ENCODE data around the gene CAMTA2. TPM values are rescaled to one million over a fixed set of nuclear protein-coding genes. Genes with fewer than 3 reads are reported as not detected.

Gene CAMTA2
- total RNA-seq, 1 experiment from 2014 or later = 51.1 TPM

GRCh38 chr17:5002121-5002788 lies 14.8 kb upstream of the CAMTA2 start:
- intact Hi-C loops (cut with micrococcal nuclease; ENCODE audit: unreplicated experiment) = no loop called here
- peaks cover 43% of the 10 kb centered on the region for H3K36me3 ChIP-seq (ENCODE audit: low read depth)
- CTCF ChIA-PET = interaction anchor here (0.5 kb wide), 1 partner anchor 13 kb away, joined by 4 read pairs; no protein-coding TSS in a partner anchor

GRCh38 chr17:5000237-5000639 lies 12.8 kb upstream of the CAMTA2 start:
- Histone ChIP-seq H3K79me2 (ENCODE audit: low read depth) (peaks cover 22% of the 10 kb centered on the region), H2AFZ (no peak overlapping the region), H3K4me3 (no peak overlapping the region), H4K20me1 (ENCODE audit: insufficient read depth) (peaks cover 5% of the 10 kb centered on the region), H3K9me3 (ENCODE audit: insufficient read depth, low read depth) (no peaks in the 10 kb centered on the region), H3K4me2 (no peak overlapping the region), H3K27me3 (ENCODE audit: insufficient read depth, low read depth) (no peaks in the 10 kb centered on the region), H3K36me3 (ENCODE audit: low read depth) (peaks cover 27% of the 10 kb centered on the region; the same call in 1 of the 2 replicates), H3K4me1 (replicated peaks; ENCODE audit: insufficient read depth) (peaks cover 17% of the 10 kb centered on the region), H3F3A (ENCODE audit: insufficient read depth, low read depth) (peaks cover 3% of the 10 kb centered on the region; the same call in 1 of the 2 replicates), H3K9me2 (ENCODE audit: insufficient read depth) (no peaks in the 10 kb centered on the region), H3K27ac (no peak overlapping the region)
- intact Hi-C loops (cut with micrococcal nuclease; ENCODE audit: unreplicated experiment) = no loop called here
- ChIA-PET CTCF (no interaction called here), POLR2A (ENCODE audit: unreplicated experiment) (no interaction called here)
- no TSS peak for BruUV-seq (replicated peaks)
- TF ChIP-seq EZH2 (IDR thresholded peaks at IDR 0.05; ENCODE audit: low read depth) = no peak
- no peak for TF ChIP-seq CTCF (conservative IDR thresholded peaks at IDR 0.05)
- no peak for DNase-seq

More at GRCh38 chr17:5002121-5002788, 14.8 kb upstream of the CAMTA2 start:
- no peaks in the 10 kb centered on the region for H3K9me2 ChIP-seq (ENCODE audit: insufficient read depth)
- TF ChIP-seq CTCF (conservative IDR thresholded peaks at IDR 0.05) = no peak
- TF ChIP-seq EZH2 (IDR thresholded peaks at IDR 0.05; ENCODE audit: low read depth) = no peak
- H3K27ac ChIP-seq = no peak overlapping the region
- no peaks in the 10 kb centered on the region for H3K9me3 ChIP-seq (ENCODE audit: insufficient read depth, low read depth)
- DNase-seq = no peak
- no peak overlapping the region for H3K4me2 ChIP-seq
- peaks cover 22% of the 10 kb centered on the region for H3K79me2 ChIP-seq (ENCODE audit: low read depth)
- H3K4me3 ChIP-seq = no peak overlapping the region
- POLR2A ChIA-PET (ENCODE audit: unreplicated experiment) = no interaction called here
- H3K27me3 ChIP-seq (ENCODE audit: insufficient read depth, low read depth) = no peaks in the 10 kb centered on the region
- no peaks in the 10 kb centered on the region for H3F3A ChIP-seq (ENCODE audit: insufficient read depth, low read depth)
- H2AFZ ChIP-seq = no peak overlapping the region
- no TSS peak for BruUV-seq (replicated peaks)
- peaks cover 5% of the 10 kb centered on the region for H4K20me1 ChIP-seq (ENCODE audit: insufficient read depth)
- peaks cover 11% of the 10 kb centered on the region for H3K4me1 ChIP-seq (replicated peaks; ENCODE audit: insufficient read depth)

- intact Hi-C loops (cut with micrococcal nuclease; ENCODE audit: unreplicated experiment) = no loop called here
- H3K79me2 ChIP-seq (ENCODE audit: low read depth) = peaks cover 22% of the 10 kb centered on the region
- peak overlapping the region; percentile 97 for H3K4me2 ChIP-seq
- no peaks in the 10 kb centered on the region for H3K27me3 ChIP-seq (ENCODE audit: insufficient read depth, low read depth)
- POLR2A ChIA-PET (ENCODE audit: unreplicated experiment) = no interaction called here
- peaks cover 8% of the 10 kb centered on the region; the same call in 1 of the 2 replicates for H3F3A ChIP-seq (ENCODE audit: insufficient read depth, low read depth)
- TSS peak; percentile 47 for BruUV-seq (replicated peaks)
- H3K9me3 ChIP-seq (ENCODE audit: insufficient read depth, low read depth) = no peaks in the 10 kb centered on the region
- H3K4me3 ChIP-seq = peak overlapping the region; percentile 76; the same call in 1 of the 2 replicates
- peaks cover 17% of the 10 kb centered on the region for H3K4me1 ChIP-seq (replicated peaks; ENCODE audit: insufficient read depth)
- H3K27ac ChIP-seq = no peak overlapping the region
- H2AFZ ChIP-seq = no peak overlapping the region
- DNase-seq = no peak
- CTCF ChIA-PET = no interaction called here
- TF ChIP-seq CTCF (conservative IDR thresholded peaks at IDR 0.05) (no peak), EZH2 (IDR thresholded peaks at IDR 0.05; ENCODE audit: low read depth) (no peak)
- H3K9me2 ChIP-seq (ENCODE audit: insufficient read depth) = no peaks in the 10 kb centered on the region
- peaks cover 5% of the 10 kb centered on the region for H4K20me1 ChIP-seq (ENCODE audit: insufficient read depth)
- H3K36me3 ChIP-seq (ENCODE audit: low read depth) = peaks cover 21% of the 10 kb centered on the region; the same call in 1 of the 2 replicates
Observed at GRCh38 chr17:4999430-5000093, 12.1 kb upstream of the CAMTA2 start.
